ENCODE data around the gene SIPA1L3.

- TF ChIP-seq CTCF (IDR thresholded peaks at IDR 0.05): no peak
- peak in 2 of 3 donors; percentile 50 to 53 for TF ChIP-seq POLR2AphosphoS5 (IDR thresholded peaks at IDR 0.05)
These were observed 302.9 kb downstream of the SIPA1L3 start for GRCh38 chr19:38209671-38210457.

All from breast epithelium (tissue), 3 donors.